GM12878 (cell line): Measurements from ENCODE around the gene TMEM14C. TPM values are rescaled to one million over a fixed set of nuclear protein-coding genes. Genes with fewer than 3 reads are reported as not detected.
A peak's percentile ranks its signal among the peaks of the same experiment; 100 is the strongest.

Experiments
- ATAC-seq: fragments of 200-7000 bp; cut with Tn5 transposase; 3 replicates; pipeline ENCODE4 v1.9.1; 2020; ENCODE audit warnings: mild to moderate bottlenecking, moderate library complexity
- BruUV-seq: library from RNA; stranded (reverse); fragments of 400-500 nt; replicated peaks from 2 replicates; lab custom pipeline; 2021; lab: Mats Ljungman, UMichigan
- CTCF ChIA-PET: fragments of 300-600 bp; sonication (Branson Sonifier 250); formaldehyde crosslinking; extraction: SDS; loops from one replicate; lab custom pipeline; 2021; ENCODE audit warnings: inconsistent platforms; lab: Yijun Ruan, JAX
- POLR2A ChIA-PET: fragments of 350-600 bp; formaldehyde crosslinking; extraction: SDS; loops from one replicate; lab custom pipeline; 2021; ENCODE audit warnings: inconsistent platforms; lab: Charles Lee
- RAD21 ChIA-PET: fragments of 300-600 bp; sonication (Branson Sonifier 250); formaldehyde crosslinking; loops from one replicate; lab custom pipeline; 2023; ENCODE audit warnings: antibody characterized with exemption; ENCODE audit not compliant: unreplicated experiment; lab: Charles Lee
- SMC1A ChIA-PET: fragments of 300-600 bp; sonication (Branson Sonifier 250); formaldehyde crosslinking; loops from one replicate; lab custom pipeline; 2023; ENCODE audit not compliant: unreplicated experiment, uncharacterized antibody; lab: Charles Lee
- DNase-seq: peaks from one replicate; pipeline ENCODE4 v3.0.0-alpha.2; 2011; ENCODE audit warnings: low read depth, low spot score
- FAIRE-seq: peaks from 3 replicates; lab custom pipeline; 2011; peaks lifted over from hg19 to GRCh38; lab: Jason Lieb, UNC
- H2AFZ ChIP-seq: 2 replicates; pipeline ENCODE4 v1.6.0; 2011; ENCODE audit warnings: low read depth, low read length, control low read depth; ENCODE audit not compliant: control insufficient read depth
- H3K27ac ChIP-seq: 2 replicates; pipeline ENCODE4 v1.5.1; 2011; ENCODE audit warnings: control low read depth; ENCODE audit not compliant: control insufficient read depth, insufficient read depth
- H3K27me3 ChIP-seq, 2 experiments: replicated peaks in 1 of 2; 2 replicates each; pipeline versions ENCODE4 v1.6.0 to v1.6.1; 2011; ENCODE audit warnings: low read length in 1 of 2; ENCODE audit not compliant: control insufficient read depth in 2 of 2, insufficient read depth in 2 of 2
- H3K36me3 ChIP-seq, 2 experiments: 2 replicates each; pipeline ENCODE4 v1.5.1; 2011; ENCODE audit warnings: low read length in 1 of 2; ENCODE audit not compliant: control insufficient read depth in 2 of 2, insufficient read depth in 2 of 2
- H3K4me1 ChIP-seq: 2 replicates; pipeline ENCODE4 v1.6.1; 2011; ENCODE audit warnings: mild to moderate bottlenecking, low read length, moderate library complexity, mixed read lengths; ENCODE audit not compliant: control insufficient read depth, insufficient read depth
- H3K4me2 ChIP-seq: 2 replicates; pipeline ENCODE4 v1.6.0; 2011; ENCODE audit warnings: control low read depth; ENCODE audit not compliant: control insufficient read depth, insufficient read depth
- H3K4me3 ChIP-seq: fragments of 200-600 bp; sonication (generic); 2 replicates; pipeline ENCODE4 v1.5.1; 2016
- H3K79me2 ChIP-seq: 2 replicates; pipeline ENCODE4 v1.6.0; 2011; ENCODE audit warnings: low read length; ENCODE audit not compliant: control insufficient read depth, insufficient read depth
- H3K9ac ChIP-seq: 2 replicates; pipeline ENCODE4 v1.8.0; 2011; ENCODE audit warnings: low read length, control low read depth, mixed read lengths; ENCODE audit not compliant: control insufficient read depth, insufficient read depth
- H3K9me3 ChIP-seq: replicated peaks from 3 replicates; pipeline ENCODE4 v1.5.1; 2011; ENCODE audit warnings: mild to moderate bottlenecking, low read length; ENCODE audit not compliant: control insufficient read depth, insufficient read depth
- H4K20me1 ChIP-seq: 2 replicates; pipeline ENCODE4 v1.6.0; 2011; ENCODE audit not compliant: control insufficient read depth, insufficient read depth
- CBX5 ChIP-seq: sonication (generic); IDR thresholded peaks from 2 replicates; pipeline ENCODE4 v1.6.1; 2016; ENCODE audit warnings: low read depth, moderate library complexity, mild to moderate bottlenecking, inconsistent platforms
- EED ChIP-seq: sonication (generic); IDR thresholded peaks from 2 replicates; pipeline ENCODE4 v1.6.1; 2016; ENCODE audit warnings: antibody characterized with exemption, low read depth
- KAT2A ChIP-seq: conservative IDR thresholded peaks from 2 replicates; pipeline ENCODE4 v1.6.1; 2011; ENCODE audit warnings: low read depth, low read length; ENCODE audit not compliant: control insufficient read depth
- NBN ChIP-seq: fragments of 450-650 bp; IDR thresholded peaks from 2 replicates; pipeline ENCODE4 v1.6.1; 2016
- NR2F1 ChIP-seq: fragments of 450-650 bp; conservative IDR thresholded peaks from 2 replicates; pipeline ENCODE4 v1.6.1; 2017; ENCODE audit warnings: mild to moderate bottlenecking
- RUNX3 ChIP-seq: IDR thresholded peaks from 2 replicates; pipeline ENCODE4 v1.6.1; 2012; ENCODE audit warnings: low read length, inconsistent platforms
- WGBS: methylation state at CpG from one replicate; pipeline ENCODE4 v1.1.6; 2016; ENCODE audit warnings: low lambda C conversion rate; ENCODE audit not compliant: insufficient replicate concordance, insufficient coverage; ENCODE audit errors: missing lambda C conversion rate; 5-methylcytosine and 5-hydroxymethylcytosine counted together
- in situ Hi-C: fragments of 300-500 bp; cut with MboI; formaldehyde crosslinking; loops from 9 replicates; pipeline ENCODE4 v1.14.3; 2018; ENCODE audit warnings: mixed read lengths
- intact Hi-C: fragments of 100-400 bp; cut with micrococcal nuclease; formaldehyde crosslinking; loops from one replicate; pipeline ENCODE4 v1.14.2; 2022; ENCODE audit not compliant: unreplicated experiment
- polyA plus RNA-seq, 11 experiments: library from polyadenylated mRNA; depleted of rRNA in 4 of 11; unstranded in 6 of 11; stranded (reverse) in 5 of 11; fragments of >200 nt; fragmentation: Nextera tagmentation in 4 of 11; fragmentation: Illumina TruSeq in 1 of 11; extraction: Ambion mirVana in 4 of 11; extraction: Trizol in 1 of 11; gene quantifications; 1 replicate in 1 of 11; 2 replicates in 10 of 11; pipeline versions ENCODE4 v1.2.1 to v1.2.3, GENCODE V29; 2011 to 2016; ENCODE audit warnings: inconsistent platforms in 2 of 11, missing spikeins in 2 of 11, low read depth in 1 of 11
- total RNA-seq, 4 experiments: library from RNA; depleted of rRNA in 3 of 4; stranded (reverse); fragments of >200 nt in 3 of 4; fragmentation: Illumina TruSeq in 1 of 4; extraction: Trizol in 1 of 4; gene quantifications; 2 replicates each; pipeline versions ENCODE4 v1.2.1 to v1.2.3, GENCODE V29; 2013 to 2021
- TF ChIP-seq, protein P1 (sequence below): fragments of 450-650 bp; conservative IDR thresholded peaks from 2 replicates; pipeline ENCODE4 v1.6.1; 2017; ENCODE audit warnings: mild to moderate bottlenecking, moderate library complexity

The TMEM14C gene
- total and polyA plus RNA-seq, 10 of the 15 experiments (the other 5 are each of a cell fraction or from before 2014, with no cell fraction given): 66.0 to 224 (median 134) TPM

DNA sequence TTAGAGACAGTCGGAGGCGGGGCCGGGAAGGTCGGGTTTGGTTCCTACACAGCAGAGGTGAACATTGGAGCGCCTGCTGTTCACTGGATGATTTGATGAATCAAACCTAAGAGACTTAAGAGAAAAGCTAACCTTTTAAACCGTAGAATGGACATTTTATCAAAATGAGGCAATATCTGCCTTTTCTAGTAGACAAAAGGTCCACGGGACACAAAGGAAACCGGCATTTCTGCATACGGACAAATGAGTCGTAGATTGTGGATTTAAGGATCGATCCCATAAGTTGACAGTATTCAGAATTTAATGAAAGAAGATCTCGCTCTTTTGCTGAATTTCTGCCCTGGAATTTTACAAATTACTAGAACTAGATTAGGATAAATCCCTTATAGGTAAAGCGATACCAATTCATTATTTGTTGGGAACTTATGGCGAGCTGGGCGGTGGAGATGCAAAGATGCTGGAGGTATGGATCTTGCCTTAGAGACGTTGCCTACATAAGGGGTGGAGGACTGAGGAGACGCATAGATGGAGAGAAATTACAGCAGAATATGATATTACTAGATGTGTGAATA lies 27.7 kb upstream of the TMEM14C start:
- peaks cover 51% of the 10 kb centered on the region for H3K79me2 ChIP-seq
- H3K27ac ChIP-seq: peak overlapping the region; percentile 96
- no peaks in the 10 kb centered on the region for H3K27me3 ChIP-seq
- H3K9ac ChIP-seq: peak overlapping the region; percentile 90
- peak overlapping the region; percentile 92 for H2AFZ ChIP-seq
- under 1% methylated on average over 17 of the region's 17 CpGs for WGBS
- TSS peak; percentile 83 for BruUV-seq
- H3K36me3 ChIP-seq: peaks cover 0 to 16% of the 10 kb centered on the region in 2 experiments; a peak in 2 of 4 replicates
- no peaks in the 10 kb centered on the region for H3K9me3 ChIP-seq
- TF ChIP-seq EED (0 out of 2 replicates have a peak, but pooled peaks have one; percentile 5), CBX5 (peak; percentile 1), NBN (no peak), RUNX3 (peak; percentile 4; the same call in 1 of the 2 replicates), KAT2A (no peak), NR2F1 (0 out of 2 replicates have a peak, but pooled peaks have one; percentile 16)
- FAIRE-seq (no peak), ATAC-seq (no peak), DNase-seq (no peak)
- peaks cover 7% of the 10 kb centered on the region for H3K4me1 ChIP-seq
- H3K4me3 ChIP-seq: peak overlapping the region; percentile 73
- SMC1A ChIA-PET: interaction anchor here (0.7 to 2.0 kb wide), 12 partner anchors 9 to 184 kb away, joined by 3 to 10 read pairs (median 4); no protein-coding TSS in a partner anchor
- H4K20me1 ChIP-seq: no peaks in the 10 kb centered on the region
- H3K4me2 ChIP-seq: peak overlapping the region; percentile 62
- POLR2A ChIA-PET: interaction anchor here (0.6 to 3.5 kb wide), 14 partner anchors 10 to 1520 kb away, joined by 3 to 40 read pairs (median 4); partner anchors contain the start of genes MAK, TMEM14B and TMEM14C
- intact Hi-C loops: loop anchor here (2.0 kb wide), 1 partner anchor 166 kb away; no protein-coding TSS in a partner anchor
- RAD21 ChIA-PET: interaction anchor here (0.7 to 1.7 kb wide), 11 partner anchors 26 to 925 kb away, joined by 3 to 11 read pairs (median 4); partner anchors contain the start of gene TMEM14B
- CTCF ChIA-PET: interaction anchor here (0.6 to 1.9 kb wide), 4 partner anchors 51 to 185 kb away, joined by 3 to 11 read pairs (median 5); no protein-coding TSS in a partner anchor
- in situ Hi-C loops: no loop called here

- H3K4me1 ChIP-seq: peaks cover 7% of the 10 kb centered on the region
- ChIA-PET CTCF (interaction anchor here (0.6 to 0.9 kb wide), 2 partner anchors 26 to 29 kb away, joined by 3 read pairs; partner anchors contain the start of gene TMEM14C), SMC1A (interaction anchor here (1.2 kb wide), 3 partner anchors 13 to 218 kb away, joined by 3 to 4 read pairs (median 4); no protein-coding TSS in a partner anchor), POLR2A (interaction anchor here (0.6 to 3.5 kb wide), 3 partner anchors 25 to 368 kb away, joined by 3 to 40 read pairs (median 21); partner anchors contain the start of genes TMEM14B and TMEM14C), RAD21 (no interaction called here)
- peak overlapping the region; percentile 57 for H3K4me2 ChIP-seq
- H3K9ac ChIP-seq: no peak overlapping the region
- no peaks in the 10 kb centered on the region for H3K9me3 ChIP-seq
- ATAC-seq (no peak), FAIRE-seq (no peak), DNase-seq (no peak)
- H3K79me2 ChIP-seq: peaks cover 51% of the 10 kb centered on the region
- H3K27ac ChIP-seq: no peak overlapping the region
- TF ChIP-seq, protein P1, sequence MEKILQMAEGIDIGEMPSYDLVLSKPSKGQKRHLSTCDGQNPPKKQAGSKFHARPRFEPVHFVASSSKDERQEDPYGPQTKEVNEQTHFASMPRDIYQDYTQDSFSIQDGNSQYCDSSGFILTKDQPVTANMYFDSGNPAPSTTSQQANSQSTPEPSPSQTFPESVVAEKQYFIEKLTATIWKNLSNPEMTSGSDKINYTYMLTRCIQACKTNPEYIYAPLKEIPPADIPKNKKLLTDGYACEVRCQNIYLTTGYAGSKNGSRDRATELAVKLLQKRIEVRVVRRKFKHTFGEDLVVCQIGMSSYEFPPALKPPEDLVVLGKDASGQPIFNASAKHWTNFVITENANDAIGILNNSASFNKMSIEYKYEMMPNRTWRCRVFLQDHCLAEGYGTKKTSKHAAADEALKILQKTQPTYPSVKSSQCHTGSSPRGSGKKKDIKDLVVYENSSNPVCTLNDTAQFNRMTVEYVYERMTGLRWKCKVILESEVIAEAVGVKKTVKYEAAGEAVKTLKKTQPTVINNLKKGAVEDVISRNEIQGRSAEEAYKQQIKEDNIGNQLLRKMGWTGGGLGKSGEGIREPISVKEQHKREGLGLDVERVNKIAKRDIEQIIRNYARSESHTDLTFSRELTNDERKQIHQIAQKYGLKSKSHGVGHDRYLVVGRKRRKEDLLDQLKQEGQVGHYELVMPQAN: no peak
- BruUV-seq: no TSS peak
- H3K36me3 ChIP-seq: peaks cover 0 to 16% of the 10 kb centered on the region in 2 experiments; a peak in 3 of 4 replicates
- WGBS: 84% methylated on average over 4 of the region's 4 CpGs
- in situ Hi-C loops: no loop called here
- no peak overlapping the region for H2AFZ ChIP-seq
- H3K4me3 ChIP-seq: peak overlapping the region; percentile 73; the same call in 1 of the 2 replicates
- intact Hi-C loops: no loop called here
- H4K20me1 ChIP-seq: no peaks in the 10 kb centered on the region
- no peaks in the 10 kb centered on the region for H3K27me3 ChIP-seq
These were observed 26.2 kb upstream of the TMEM14C start for GRCh38 chr6:10696655-10697054.
